ENCODE data around the gene STK24. TPM values are rescaled to one million over a fixed set of nuclear protein-coding genes. Genes with fewer than 3 reads are reported as not detected.

STK24 gene
- polyA plus RNA-seq, 2 of the 4 experiments (the other 2 are of a cell fraction), result 46.1 to 55.6 TPM

GRCh38 chr13:98449273-98449672, 127.6 kb downstream of the STK24 start:
- no peak for FAIRE-seq
- Histone ChIP-seq H3K4me1 (peaks cover 11% of the 10 kb centered on the region; the same call in 2 of the 3 replicates), H3K4me3 (no peak overlapping the region), H3K9me3 (no peaks in the 10 kb centered on the region), H3K27ac (no peak overlapping the region), H3K4me2 (no peak overlapping the region)
- ChIA-PET POLR2A (interaction anchor here (0.6 kb wide), 1 partner anchor 202 kb away, joined by 3 read pairs; no protein-coding TSS in a partner anchor), CTCF (interaction anchor here (0.9 to 2.4 kb wide), 5 partner anchors 9 to 398 kb away, joined by 3 to 8 read pairs (median 3); no protein-coding TSS in a partner anchor)
- no peak for DNase-seq (ENCODE audit: low read depth in 1 of 2, low spot score in 1 of 2)
- no peak for TF ChIP-seq MAFK (IDR thresholded peaks at IDR 0.05; ENCODE audit: partially characterized antibody)
- no peak for TF ChIP-seq ZSCAN20 (CRISPR knock-in tag; IDR thresholded peaks at IDR 0.05)
- TF ChIP-seq ZC3H11A (IDR thresholded peaks at IDR 0.05), result no peak
- TF ChIP-seq RCOR1 (IDR thresholded peaks at IDR 0.05; ENCODE audit: low read depth, low read length), result no peak
- no peak for ATAC-seq
- 95% methylated on average over 16 of the region's 16 CpGs for WGBS (ENCODE audit: missing lambda C conversion rate)

GRCh38 chr13:98448642-98448928, 128.3 kb downstream of the STK24 start:
- H3K27ac ChIP-seq, result no peak overlapping the region
- H3K4me2 ChIP-seq, result no peak overlapping the region
- H3K4me1 ChIP-seq, result peaks cover 11% of the 10 kb centered on the region; the same call in 1 of the 3 replicates
- no peak overlapping the region for H3K4me3 ChIP-seq
- no peak for ATAC-seq
- TF ChIP-seq RCOR1 (IDR thresholded peaks at IDR 0.05; ENCODE audit: low read depth, low read length), result no peak
- TF ChIP-seq NR3C1 (IDR thresholded peaks at IDR 0.05), result no peak
- TF ChIP-seq TP53 (CRISPR knock-in tag; IDR thresholded peaks at IDR 0.05), result no peak
- TF ChIP-seq PBX3 (IDR thresholded peaks at IDR 0.05), result no peak
- TF ChIP-seq RFX5 (IDR thresholded peaks at IDR 0.05), result no peak
- no peak for TF ChIP-seq ELK1 (IDR thresholded peaks at IDR 0.05; ENCODE audit: low read depth, low read length)
- TF ChIP-seq PHF8 (IDR thresholded peaks at IDR 0.05; ENCODE audit: borderline replicate concordance, low read depth), result no peak
- no peak for TF ChIP-seq ATOH8 (CRISPR knock-in tag; IDR thresholded peaks at IDR 0.05; ENCODE audit: low read depth)
- TF ChIP-seq EHMT2 (IDR thresholded peaks at IDR 0.05; ENCODE audit: low read depth), result no peak
- POLR2A ChIA-PET, result no interaction called here
- FAIRE-seq, result no peak
- CTCF ChIA-PET, result interaction anchor here (0.6 to 5.5 kb wide), 13 partner anchors 9 to 395 kb away, joined by 3 to 78 read pairs (median 9); no protein-coding TSS in a partner anchor
- no peak for DNase-seq (ENCODE audit: low read depth in 1 of 2, low spot score in 1 of 2)
- 94% methylated on average over 5 of the region's 5 CpGs for WGBS (ENCODE audit: missing lambda C conversion rate)
- H3K9me3 ChIP-seq, result no peaks in the 10 kb centered on the region

GRCh38 chr13:98447881-98448641, 128.8 kb downstream of the STK24 start:
- CTCF ChIA-PET, result interaction anchor here (0.6 to 5.5 kb wide), 17 partner anchors 9 to 599 kb away, joined by 3 to 78 read pairs (median 7); no protein-coding TSS in a partner anchor
- Histone ChIP-seq H3K4me1 (peaks cover 16% of the 10 kb centered on the region; the same call in 1 of the 3 replicates), H3K4me2 (no peak overlapping the region), H3K4me3 (no peak overlapping the region), H3K9me3 (no peaks in the 10 kb centered on the region), H3K27ac (no peak overlapping the region)
- POLR2A ChIA-PET, result no interaction called here
- peak in 1 of 2 experiments; percentile 56; a peak in 3 of 6 replicates for ATAC-seq
- TF ChIP-seq CTCF (IDR thresholded peaks at IDR 0.05) (peak; percentile 55), RAD21 (conservative IDR thresholded peaks at IDR 0.05 in 1 of 2, IDR thresholded peaks at IDR 0.05 in 1 of 2) (peak; percentile 22 to 45; a peak in 2 of 5 replicates), EHF (CRISPR knock-in tag; IDR thresholded peaks at IDR 0.05) (no peak), FOSL2 (IDR thresholded peaks at IDR 0.05) (no peak), FOSL2 (CRISPR knock-in tag; IDR thresholded peaks at IDR 0.05) (no peak), ELK1 (IDR thresholded peaks at IDR 0.05; ENCODE audit: low read depth, low read length) (no peak), SMC3 (IDR thresholded peaks at IDR 0.05) (0 out of 3 replicates have a peak, but pooled peaks have one; percentile 9)
- no peak for FAIRE-seq
- 74% methylated on average over 28 of the region's 28 CpGs for WGBS (ENCODE audit: missing lambda C conversion rate)
- peak; percentile 38 to 45 for DNase-seq (ENCODE audit: low read depth in 1 of 2, low spot score in 1 of 2)

Data from A549 (cell line).